Pulmonary artery endothelial cell (primary cell): Measurements from ENCODE around the gene CCDC183. TPM values are rescaled to one million over a fixed set of nuclear protein-coding genes. Genes with fewer than 3 reads are reported as not detected.
"Not testable (repeated sequence)": the region's sequence is repeated elsewhere in the genome, so short reads cannot be mapped to it uniquely, and the experiment has no call there.

Experiments used
- DNase-seq: peaks from one replicate; pipeline ENCODE4 v3.0.0-alpha.2; 2011; ENCODE audit warnings: low read depth, low spot score
- total RNA-seq: library from RNA; depleted of rRNA; stranded (reverse); fragments of >200 nt; gene quantifications from 2 replicates; pipeline ENCODE4 v1.2.3, GENCODE V29; 2014

The CCDC183 gene
- total RNA-seq, 1 donor from 2014 or later: 0.26 TPM

- DNase-seq: no peak
Measured at GRCh38 chr9:136799854-136800657, 3.9 kb downstream of the CCDC183 start.

DNA sequence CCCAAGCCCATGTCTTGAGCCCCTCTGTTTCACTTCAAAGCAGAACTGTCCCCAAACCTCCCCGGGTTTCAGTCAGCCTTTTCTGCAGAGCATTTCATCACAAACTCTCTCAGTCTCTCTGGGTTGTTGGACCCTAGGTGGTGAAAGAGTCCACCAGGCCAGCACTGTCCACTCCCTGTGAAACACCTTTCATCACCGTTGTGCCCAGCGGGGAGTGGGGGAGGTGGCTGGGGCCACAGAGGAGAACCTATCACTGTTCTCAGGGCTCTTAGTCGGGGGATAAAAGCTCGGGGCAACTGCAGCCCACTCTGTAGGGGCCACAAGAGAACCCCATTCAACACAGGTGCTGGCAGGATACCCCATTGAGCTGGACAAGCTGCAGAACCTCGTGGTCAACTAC is 6.2 kb downstream of the CCDC183 start:
- DNase-seq: no peak

DNA sequence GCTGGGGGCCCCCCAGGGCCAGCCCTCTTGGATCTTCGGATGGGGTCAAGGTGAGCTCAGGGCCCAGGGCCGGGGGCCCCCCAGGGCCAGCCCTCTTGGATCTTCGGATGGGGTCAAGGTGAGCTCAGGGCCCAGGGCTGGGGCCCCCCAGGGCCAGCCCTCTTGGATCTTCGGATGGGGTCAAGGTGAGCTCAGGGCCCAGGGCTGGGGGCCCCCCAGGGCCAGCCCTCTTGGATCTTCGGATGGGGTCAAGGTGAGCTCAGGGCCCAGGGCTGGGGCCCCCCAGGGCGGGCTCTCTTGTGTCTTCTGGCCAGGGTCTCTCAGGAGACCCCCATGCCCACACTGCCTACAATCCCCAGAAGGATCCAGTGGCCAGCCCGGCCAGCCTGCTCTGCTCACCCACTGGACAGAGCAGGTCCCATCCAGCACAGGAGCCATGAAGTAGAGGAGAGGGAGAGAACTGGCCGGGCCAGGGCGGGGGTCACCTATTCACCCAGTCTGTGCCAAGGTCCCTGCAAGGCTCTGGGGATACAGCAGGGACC is 6.9 kb downstream of the CCDC183 start:
- not testable (repeated sequence) for DNase-seq

DNA sequence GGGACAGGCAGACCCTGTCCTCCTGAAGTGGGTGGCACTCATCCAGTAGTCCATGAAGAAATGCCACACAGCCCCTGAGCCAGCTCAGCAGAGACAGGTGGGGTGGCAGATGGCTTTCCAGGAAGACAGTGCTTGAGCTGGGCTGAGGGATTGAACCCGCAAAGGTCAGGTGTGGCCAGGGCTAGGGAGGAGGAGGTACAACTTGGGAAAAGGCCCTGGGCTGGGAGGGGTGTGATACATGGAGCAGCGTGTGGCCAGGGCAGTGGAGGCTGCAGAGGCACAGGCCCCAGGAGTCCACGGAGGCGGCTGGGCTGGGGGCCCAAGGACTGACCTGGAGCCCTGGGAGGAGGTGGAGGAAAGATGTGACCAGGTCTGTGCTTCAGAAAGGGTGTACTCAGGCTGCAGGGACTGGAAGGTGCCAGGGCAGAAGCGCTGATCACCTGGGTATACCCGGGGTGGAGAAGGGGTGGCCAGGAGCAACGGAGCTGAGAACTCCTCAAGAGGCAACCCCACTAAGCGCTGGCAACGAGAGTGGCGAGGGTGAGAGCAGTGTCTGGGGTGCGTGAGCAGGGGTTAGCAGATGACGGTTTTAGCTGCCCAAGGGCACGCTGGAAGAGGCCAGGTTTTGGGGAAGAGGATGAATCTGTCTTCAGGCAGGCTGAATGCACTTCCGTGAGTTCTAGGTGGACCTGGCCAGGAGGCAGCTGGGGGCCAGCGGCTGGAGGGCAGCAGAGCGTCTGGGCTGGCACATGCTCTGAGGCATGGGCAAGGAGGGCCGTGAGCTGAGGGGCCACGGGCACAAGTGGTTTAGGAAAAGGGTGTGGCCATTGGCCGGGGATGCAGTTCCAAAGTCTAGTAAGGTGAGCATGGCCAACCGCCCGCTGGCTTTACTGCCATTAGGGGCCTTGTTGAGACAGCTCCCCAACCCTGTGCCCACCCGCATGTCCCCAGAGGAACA is 7.7 kb downstream of the CCDC183 start:
- no peak for DNase-seq

- no peak for DNase-seq
Measured at GRCh38 chr9:136804509-136805206, 8.5 kb downstream of the CCDC183 start.

DNA sequence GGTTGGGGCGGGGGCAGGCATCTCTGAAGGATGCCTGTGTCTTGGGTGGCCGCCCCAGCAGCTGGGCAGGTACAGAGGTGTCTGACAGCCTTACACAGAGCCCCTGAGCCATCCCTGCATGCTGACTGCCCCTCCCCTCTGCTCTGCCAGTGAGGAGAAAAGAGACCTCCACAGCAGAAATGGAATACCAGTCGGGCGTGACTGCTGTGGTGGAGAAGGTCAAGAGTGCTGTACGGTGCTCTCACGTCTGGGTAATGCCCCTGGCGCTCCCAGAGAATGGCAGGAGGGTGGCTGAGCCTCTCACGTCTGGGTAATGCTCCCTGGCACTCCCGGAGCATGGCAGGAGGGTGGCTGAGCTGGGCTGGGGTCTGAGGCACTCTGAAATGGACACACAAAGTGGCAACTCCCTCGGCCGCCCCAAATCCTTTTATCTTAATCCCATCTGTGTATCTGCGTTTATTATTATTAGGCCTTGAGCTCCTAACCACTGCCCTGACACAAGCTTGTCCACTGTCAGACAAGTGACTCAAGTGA is 9.1 kb downstream of the CCDC183 start:
- no peak for DNase-seq

GRCh38 chr9:136806067-136806466 is 9.9 kb downstream of the CCDC183 start:
- DNase-seq: no peak

- DNase-seq: no peak
Measured at GRCh38 chr9:136806631-136807201, 10.6 kb downstream of the CCDC183 start.

GRCh38 chr9:136807281-136808074 is 11.3 kb downstream of the CCDC183 start, which contains the start of gene RABL6:
RABL6 (plus strand) TSS chr9:136807948; CDS start chr9:136808197, 249 bp downstream.
- no peak for DNase-seq

- DNase-seq: no peak
Measured at GRCh38 chr9:136808075-136808805, 12.1 kb downstream of the CCDC183 start.

GRCh38 chr9:136808806-136809158 is 12.6 kb downstream of the CCDC183 start:
- no peak for DNase-seq

GRCh38 chr9:136814725-136815421 is 18.7 kb downstream of the CCDC183 start:
- no peak for DNase-seq

GRCh38 chr9:136815422-136815782 is 19.3 kb downstream of the CCDC183 start:
- DNase-seq: no peak

- DNase-seq: no peak
Measured at GRCh38 chr9:136820971-136821825, 25.1 kb downstream of the CCDC183 start.

- no peak for DNase-seq
Measured at GRCh38 chr9:136821826-136822544, 25.8 kb downstream of the CCDC183 start.

DNA sequence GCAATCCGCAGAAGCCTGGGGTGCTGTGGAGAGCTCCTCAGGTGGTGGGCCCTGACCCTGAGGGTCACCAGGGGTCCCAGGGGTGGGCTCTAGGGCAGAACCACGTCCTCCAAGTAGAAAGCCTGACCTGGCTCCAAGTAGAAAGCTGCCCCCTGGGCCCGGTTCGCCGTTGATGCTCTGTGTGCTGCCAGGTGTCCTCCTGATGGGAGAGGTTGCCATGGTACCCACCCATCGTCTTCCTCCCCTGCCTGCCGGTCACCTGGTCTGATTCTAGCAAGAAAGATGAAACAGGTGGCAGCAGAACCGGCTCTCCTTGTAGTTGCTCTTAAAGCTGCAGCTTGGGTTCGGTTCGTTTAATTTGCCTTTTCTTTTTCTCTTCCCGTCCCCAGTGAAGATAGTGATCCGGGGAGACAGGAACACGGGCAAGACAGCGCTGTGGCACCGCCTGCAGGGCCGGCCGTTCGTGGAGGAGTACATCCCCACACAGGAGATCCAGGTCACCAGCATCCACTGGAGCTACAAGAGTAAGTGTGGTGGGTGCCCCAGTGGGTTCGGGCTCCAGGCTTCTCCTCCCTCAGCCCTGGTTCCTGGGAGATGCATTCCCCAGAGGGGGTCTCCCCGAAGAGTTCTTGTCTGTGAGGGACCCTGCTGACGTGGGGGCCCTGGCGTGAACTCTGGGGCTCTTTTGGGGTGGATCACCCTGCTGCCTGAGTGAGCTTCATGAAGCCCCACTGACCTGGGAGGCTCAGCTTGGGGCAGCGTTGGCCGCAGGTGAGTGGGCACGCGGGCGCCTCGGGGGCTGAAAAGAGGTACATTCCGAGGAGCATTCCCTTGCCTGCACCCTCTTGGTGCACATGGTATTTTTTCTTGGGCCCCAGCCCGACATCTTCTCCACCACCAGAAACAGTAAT is 27.3 kb downstream of the CCDC183 start:
- no peak for DNase-seq
